Ascending aorta (tissue), 2 donors: Measurements from ENCODE around the gene BORCS6. TPM values are rescaled to one million over a fixed set of nuclear protein-coding genes. Genes with fewer than 3 reads are reported as not detected.

Source experiments
- DNase-seq, 2 donors: peaks; one replicate each; pipeline ENCODE4 v3.0.0-alpha.2; 2019; ENCODE audit warnings: low spot score in 2 of 2
- H3K27ac ChIP-seq, 2 donors: fragments of 200-600 bp; sonication (generic); one replicate each; pipeline ENCODE4 v1.5.1; 2016 to 2017; ENCODE audit warnings: mild to moderate bottlenecking in 1 of 2
- H3K27me3 ChIP-seq: fragments of 200-600 bp; sonication (generic); one replicate; pipeline ENCODE4 v1.5.1; 2017
- H3K36me3 ChIP-seq, 2 donors: fragments of 200-600 bp; sonication (generic); one replicate each; pipeline ENCODE4 v1.5.1; 2016
- H3K4me1 ChIP-seq, 2 donors: fragments of 200-600 bp; sonication (generic); one replicate each; pipeline ENCODE4 v1.5.1; 2016 to 2017; ENCODE audit warnings: mild to moderate bottlenecking in 1 of 2
- H3K4me3 ChIP-seq, 2 donors: fragments of 200-600 bp; sonication (generic); one replicate each; pipeline ENCODE4 v1.5.1; 2016 to 2017; ENCODE audit warnings: mild to moderate bottlenecking in 1 of 2
- H3K9me3 ChIP-seq, 2 donors: fragments of 200-600 bp; sonication (generic); one replicate each; pipeline ENCODE4 v1.5.1; 2016
- CTCF ChIP-seq, 3 experiments: fragments of 200-600 bp in 2 of 3; fragments of 450-650 bp in 1 of 3; sonication (generic) in 2 of 3; IDR thresholded peaks; one replicate each; pipeline ENCODE4 v1.5.1; 2016 to 2019; ENCODE audit warnings: antibody characterized with exemption in 3 of 3, mild to moderate bottlenecking in 1 of 3, moderate library complexity in 1 of 3
- intact Hi-C: fragments of 100-400 bp; cut with DNase I; formaldehyde crosslinking; loops from one replicate; pipeline ENCODE4 v1.15.1; 2023
- total RNA-seq: library from RNA; depleted of rRNA; stranded (reverse); fragments of >200 nt; gene quantifications from one replicate; pipeline ENCODE4 v1.1.0, GENCODE V29; 2016

BORCS6 gene
- total RNA-seq, 1 donor from 2014 or later = 29.5 TPM

GRCh38 chr17:8142158-8142886, 47.7 kb downstream of the BORCS6 start:
- TF ChIP-seq CTCF (IDR thresholded peaks at IDR 0.05) = no peak
- intact Hi-C loops = no loop called here
- no peak overlapping the region for H3K4me3 ChIP-seq
- no peaks in the 10 kb centered on the region for H3K27me3 ChIP-seq
- peak overlapping the region; percentile 13 to 60 for H3K27ac ChIP-seq
- H3K9me3 ChIP-seq = no peaks in the 10 kb centered on the region
- peaks cover 81 to 82% of the 10 kb centered on the region in 2 donors for H3K36me3 ChIP-seq
- peak in 1 of 2 donors; percentile 63 for DNase-seq
- peaks cover 4 to 16% of the 10 kb centered on the region in 2 donors for H3K4me1 ChIP-seq

DNA sequence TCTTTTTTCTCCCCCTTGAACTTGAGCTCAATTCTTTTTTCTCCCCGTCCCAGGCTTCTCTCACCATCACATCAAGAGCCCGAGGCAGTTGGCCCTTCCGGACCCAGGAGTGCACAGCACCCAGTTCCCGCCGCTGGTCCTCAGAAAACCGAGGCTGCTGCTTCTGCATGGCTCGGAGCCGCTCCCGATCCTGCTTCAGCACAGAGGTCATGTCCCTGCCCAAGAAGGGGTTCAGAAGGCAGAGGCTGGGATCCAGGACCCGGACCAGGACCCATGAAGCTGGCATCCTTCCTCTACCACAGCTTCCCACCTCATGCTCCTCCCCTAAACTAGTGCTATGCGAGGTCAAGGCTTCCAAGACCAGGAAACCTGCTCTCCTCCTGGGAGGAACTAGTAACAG, 48.2 kb downstream of the BORCS6 start:
- Histone ChIP-seq H3K4me3 (no peak overlapping the region), H3K27ac (peak overlapping the region; percentile 13 to 60), H3K9me3 (no peaks in the 10 kb centered on the region), H3K27me3 (no peaks in the 10 kb centered on the region), H3K36me3 (peaks cover 76% of the 10 kb centered on the region in 2 donors), H3K4me1 (peaks cover 4 to 16% of the 10 kb centered on the region in 2 donors)
- intact Hi-C loops = no loop called here
- DNase-seq = no peak
- no peak for TF ChIP-seq CTCF (IDR thresholded peaks at IDR 0.05)

GRCh38 chr17:8141045-8141444, 48.9 kb downstream of the BORCS6 start:
- no peaks in the 10 kb centered on the region for H3K27me3 ChIP-seq
- no peak for TF ChIP-seq CTCF (IDR thresholded peaks at IDR 0.05)
- H3K4me3 ChIP-seq = no peak overlapping the region
- H3K4me1 ChIP-seq = peaks cover 4 to 16% of the 10 kb centered on the region in 2 donors
- peaks cover 69% of the 10 kb centered on the region in 2 donors for H3K36me3 ChIP-seq
- H3K9me3 ChIP-seq = no peaks in the 10 kb centered on the region
- DNase-seq = no peak
- intact Hi-C loops = no loop called here
- H3K27ac ChIP-seq = peak overlapping the region in 1 of 2 donors; percentile 77

GRCh38 chr17:8140065-8141029, 49.6 kb downstream of the BORCS6 start:
- no peaks in the 10 kb centered on the region for H3K27me3 ChIP-seq
- TF ChIP-seq CTCF (IDR thresholded peaks at IDR 0.05) = no peak
- DNase-seq = no peak
- H3K9me3 ChIP-seq = no peaks in the 10 kb centered on the region
- intact Hi-C loops = no loop called here
- H3K36me3 ChIP-seq = peaks cover 62% of the 10 kb centered on the region in 2 donors
- H3K4me3 ChIP-seq = no peak overlapping the region
- peaks cover 4 to 16% of the 10 kb centered on the region in 2 donors for H3K4me1 ChIP-seq
- peak overlapping the region in 1 of 2 donors; percentile 77 for H3K27ac ChIP-seq

DNA sequence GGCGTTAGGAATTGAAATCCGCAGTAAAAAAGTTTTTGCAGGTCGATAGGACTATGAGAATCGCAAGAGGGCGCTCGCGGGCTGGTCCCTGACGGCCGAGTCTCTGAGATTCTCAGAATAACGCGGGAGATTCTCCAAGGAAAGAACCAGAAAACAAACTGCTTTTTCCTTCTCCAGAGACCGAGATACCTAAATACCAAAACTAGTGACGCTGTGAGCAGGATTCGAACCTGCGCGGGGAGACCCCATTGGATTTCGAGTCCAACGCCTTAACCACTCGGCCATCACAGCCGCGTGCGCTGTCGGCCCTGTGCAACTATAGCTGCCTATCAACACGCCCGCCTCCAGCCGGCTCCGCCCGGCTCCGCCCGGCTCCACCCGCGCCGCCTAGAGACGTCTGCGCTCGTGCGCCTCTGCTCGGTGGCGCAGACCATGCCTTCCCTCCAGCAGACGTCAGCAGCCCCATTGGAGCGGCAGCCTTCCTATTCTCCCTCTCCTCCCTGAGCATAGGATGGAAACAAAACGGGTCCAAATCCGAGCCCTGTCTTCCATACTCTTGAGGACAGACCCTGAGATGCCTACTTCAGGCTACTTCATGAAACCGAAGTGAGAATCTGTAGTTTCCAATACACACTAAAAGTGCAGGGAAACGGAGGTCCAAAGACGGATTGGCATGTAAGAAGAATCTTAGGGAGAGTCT, 51.2 kb downstream of the BORCS6 start:
- Histone ChIP-seq H3K4me3 (peak overlapping the region; percentile 11 to 36), H3K27ac (peak overlapping the region; percentile 77), H3K36me3 (peaks cover 46 to 47% of the 10 kb centered on the region in 2 donors), H3K9me3 (no peaks in the 10 kb centered on the region), H3K4me1 (peaks cover 4 to 16% of the 10 kb centered on the region in 2 donors), H3K27me3 (no peaks in the 10 kb centered on the region)
- DNase-seq = peak; percentile 86 to 98
- intact Hi-C loops = loop anchor here (1.0 to 5.0 kb wide), 6 partner anchors 12 to 110 kb away; partner anchors contain the start of genes CTC1, HES7 and PFAS
- TF ChIP-seq CTCF (IDR thresholded peaks at IDR 0.05) = peak; percentile 82 to 91 (median 87)
